Measurements from ENCODE around the gene LRCH1.

- TF ChIP-seq CTCF (optimal IDR thresholded peaks at IDR 0.05 in 1 of 3, IDR thresholded peaks at IDR 0.05 in 1 of 3, conservative IDR thresholded peaks at IDR 0.05 in 1 of 3; ENCODE audit: extremely low read depth in 1 of 3, insufficient read depth in 2 of 3, low read length in 3 of 3) (no peak), EZH2 (IDR thresholded peaks at IDR 0.05; ENCODE audit: low read length) (no peak)
Observed at GRCh38 chr13:46675016-46675415, 122.0 kb downstream of the LRCH1 start.
